H1 (cell line): Measurements from ENCODE around the gene TLCD5.

Experiments
- CTCF ChIP-seq, 3 experiments: IDR thresholded peaks; 1 replicate in 2 of 3; 2 replicates in 1 of 3; pipeline versions ENCODE4 v1.5.1 to v1.6.1; 2011; ENCODE audit warnings: low read length in 3 of 3, mild to moderate bottlenecking in 3 of 3, inconsistent platforms in 2 of 3, low read depth in 1 of 3, moderate library complexity in 1 of 3; ENCODE audit not compliant: insufficient read depth in 1 of 3; ENCODE audit errors: control extremely low read depth in 1 of 3
- E2F6 ChIP-seq: IDR thresholded peaks from 2 replicates; pipeline ENCODE4 v1.6.1; 2012; ENCODE audit warnings: inconsistent platforms
- EGR1 ChIP-seq: IDR thresholded peaks from 2 replicates; pipeline ENCODE4 v1.6.1; 2011; ENCODE audit warnings: low read depth, low read length, borderline replicate concordance
- EP300 ChIP-seq, 2 experiments: IDR thresholded peaks; 1 replicate in 1 of 2; 2 replicates in 1 of 2; pipeline ENCODE4 v1.6.1; 2011 to 2012; ENCODE audit warnings: low read depth in 2 of 2, low read length in 2 of 2, mild to moderate bottlenecking in 2 of 2, borderline replicate concordance in 1 of 2, inconsistent platforms in 1 of 2, moderate library complexity in 1 of 2
- POLR2A ChIP-seq, 2 experiments: IDR thresholded peaks; 1 replicate in 1 of 2; 2 replicates in 1 of 2; pipeline ENCODE4 v1.6.1; 2011; ENCODE audit warnings: low read depth in 2 of 2, low read length in 2 of 2, mild to moderate bottlenecking in 2 of 2; ENCODE audit errors: control extremely low read depth in 1 of 2
- POLR2AphosphoS5 ChIP-seq: IDR thresholded peaks from 2 replicates; pipeline ENCODE4 v1.6.1; 2011; ENCODE audit warnings: low read depth, low read length
- SP1 ChIP-seq: IDR thresholded peaks from 2 replicates; pipeline ENCODE4 v1.6.1; 2011; ENCODE audit warnings: low read depth, low read length
- TAF7 ChIP-seq: optimal IDR thresholded peaks from 2 replicates; pipeline ENCODE3; 2011; ENCODE audit warnings: low read depth, mild to moderate bottlenecking, inconsistent platforms, low read length, moderate library complexity, borderline replicate concordance
- TCF12 ChIP-seq: IDR thresholded peaks from 2 replicates; pipeline ENCODE4 v1.6.1; 2011; ENCODE audit warnings: low read depth, mild to moderate bottlenecking, low read length
- TEAD4 ChIP-seq: IDR thresholded peaks from 2 replicates; pipeline ENCODE4 v1.6.1; 2012; ENCODE audit warnings: low read depth, low read length, inconsistent platforms, mixed read lengths

- TF ChIP-seq EGR1 (no peak), CTCF (IDR thresholded peaks at IDR 0.05; ENCODE audit: control extremely low read depth in 1 of 3, insufficient read depth in 1 of 3, low read depth in 1 of 3, low read length in 3 of 3) (no peak), TCF12 (no peak), SP1 (no peak), EP300 (IDR thresholded peaks at IDR 0.05; ENCODE audit: borderline replicate concordance in 1 of 2, low read depth in 2 of 2, low read length in 2 of 2) (no peak), E2F6 (no peak), POLR2A (IDR thresholded peaks at IDR 0.05; ENCODE audit: control extremely low read depth in 1 of 2, low read depth in 2 of 2, low read length in 2 of 2) (no peak), TEAD4 (no peak), TAF7 (no peak), POLR2AphosphoS5 (no peak)
Observed at GRCh38 chr11:120375076-120375475, 50.0 kb downstream of the TLCD5 start.
